Measurements from ENCODE around the gene NFKBIE. TPM values are rescaled to one million over a fixed set of nuclear protein-coding genes. Genes with fewer than 3 reads are reported as not detected.

NFKBIE gene
- total and polyA plus RNA-seq, 2 of the 13 experiments (the other 11 are each of a cell fraction or from before 2014, with no cell fraction given) = 6.7 to 14.5 TPM

DNA sequence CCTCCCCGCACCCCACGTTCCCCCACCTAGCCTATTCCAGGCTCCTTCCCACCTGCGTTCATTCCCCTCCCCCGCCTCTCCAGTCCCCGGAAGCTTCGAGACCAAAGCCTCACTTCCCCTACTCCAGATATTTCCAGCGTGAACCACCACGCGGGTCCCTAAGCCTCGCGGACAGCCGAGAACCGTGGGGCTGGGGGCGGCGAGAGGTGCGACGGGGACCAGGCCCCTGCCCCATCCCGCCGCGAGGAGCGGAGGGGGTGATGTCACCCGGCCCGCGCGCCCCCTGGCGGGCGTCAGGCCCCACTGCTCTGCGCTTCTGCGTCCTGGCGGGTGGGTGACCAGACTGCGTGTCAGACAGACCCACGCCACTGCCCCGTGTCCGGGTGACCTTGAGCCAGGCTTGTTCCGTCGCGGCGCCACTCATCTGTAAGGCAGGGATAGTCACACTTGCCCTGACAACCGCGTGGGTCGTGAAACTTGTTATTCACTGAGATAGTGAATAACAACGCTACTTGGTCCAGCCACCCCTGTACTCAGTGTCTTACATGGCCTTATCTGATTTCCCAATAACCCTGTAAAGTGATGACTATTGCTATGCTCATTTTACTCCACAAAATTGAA is 27.4 kb downstream of the NFKBIE start (continued):
- no peak for TF ChIP-seq PRDM15 (CRISPR knock-in tag; IDR thresholded peaks at IDR 0.05)
- TF ChIP-seq, protein P1, sequence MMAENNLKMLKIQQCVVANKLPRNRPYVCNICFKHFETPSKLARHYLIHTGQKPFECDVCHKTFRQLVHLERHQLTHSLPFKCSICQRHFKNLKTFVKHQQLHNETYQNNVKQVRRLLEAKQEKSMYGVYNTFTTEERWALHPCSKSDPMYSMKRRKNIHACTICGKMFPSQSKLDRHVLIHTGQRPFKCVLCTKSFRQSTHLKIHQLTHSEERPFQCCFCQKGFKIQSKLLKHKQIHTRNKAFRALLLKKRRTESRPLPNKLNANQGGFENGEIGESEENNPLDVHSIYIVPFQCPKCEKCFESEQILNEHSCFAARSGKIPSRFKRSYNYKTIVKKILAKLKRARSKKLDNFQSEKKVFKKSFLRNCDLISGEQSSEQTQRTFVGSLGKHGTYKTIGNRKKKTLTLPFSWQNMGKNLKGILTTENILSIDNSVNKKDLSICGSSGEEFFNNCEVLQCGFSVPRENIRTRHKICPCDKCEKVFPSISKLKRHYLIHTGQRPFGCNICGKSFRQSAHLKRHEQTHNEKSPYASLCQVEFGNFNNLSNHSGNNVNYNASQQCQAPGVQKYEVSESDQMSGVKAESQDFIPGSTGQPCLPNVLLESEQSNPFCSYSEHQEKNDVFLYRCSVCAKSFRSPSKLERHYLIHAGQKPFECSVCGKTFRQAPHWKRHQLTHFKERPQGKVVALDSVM (CRISPR knock-in tag; IDR thresholded peaks at IDR 0.05) = no peak
- TF ChIP-seq, protein P2, sequence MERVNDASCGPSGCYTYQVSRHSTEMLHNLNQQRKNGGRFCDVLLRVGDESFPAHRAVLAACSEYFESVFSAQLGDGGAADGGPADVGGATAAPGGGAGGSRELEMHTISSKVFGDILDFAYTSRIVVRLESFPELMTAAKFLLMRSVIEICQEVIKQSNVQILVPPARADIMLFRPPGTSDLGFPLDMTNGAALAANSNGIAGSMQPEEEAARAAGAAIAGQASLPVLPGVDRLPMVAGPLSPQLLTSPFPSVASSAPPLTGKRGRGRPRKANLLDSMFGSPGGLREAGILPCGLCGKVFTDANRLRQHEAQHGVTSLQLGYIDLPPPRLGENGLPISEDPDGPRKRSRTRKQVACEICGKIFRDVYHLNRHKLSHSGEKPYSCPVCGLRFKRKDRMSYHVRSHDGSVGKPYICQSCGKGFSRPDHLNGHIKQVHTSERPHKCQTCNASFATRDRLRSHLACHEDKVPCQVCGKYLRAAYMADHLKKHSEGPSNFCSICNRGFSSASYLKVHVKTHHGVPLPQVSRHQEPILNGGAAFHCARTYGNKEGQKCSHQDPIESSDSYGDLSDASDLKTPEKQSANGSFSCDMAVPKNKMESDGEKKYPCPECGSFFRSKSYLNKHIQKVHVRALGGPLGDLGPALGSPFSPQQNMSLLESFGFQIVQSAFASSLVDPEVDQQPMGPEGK (CRISPR knock-in tag; IDR thresholded peaks at IDR 0.05) = peak; percentile 87
- TF ChIP-seq ZNF678 (CRISPR knock-in tag; IDR thresholded peaks at IDR 0.05) = 0 out of 2 replicates have a peak, but pooled peaks have one; percentile 62
- TF ChIP-seq, protein P3, sequence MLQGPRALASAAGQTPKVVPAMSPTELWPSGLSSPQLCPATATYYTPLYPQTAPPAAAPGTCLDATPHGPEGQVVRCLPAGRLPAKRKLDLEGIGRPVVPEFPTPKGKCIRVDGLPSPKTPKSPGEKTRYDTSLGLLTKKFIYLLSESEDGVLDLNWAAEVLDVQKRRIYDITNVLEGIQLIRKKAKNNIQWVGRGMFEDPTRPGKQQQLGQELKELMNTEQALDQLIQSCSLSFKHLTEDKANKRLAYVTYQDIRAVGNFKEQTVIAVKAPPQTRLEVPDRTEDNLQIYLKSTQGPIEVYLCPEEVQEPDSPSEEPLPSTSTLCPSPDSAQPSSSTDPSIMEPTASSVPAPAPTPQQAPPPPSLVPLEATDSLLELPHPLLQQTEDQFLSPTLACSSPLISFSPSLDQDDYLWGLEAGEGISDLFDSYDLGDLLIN (CRISPR knock-in tag; IDR thresholded peaks at IDR 0.05; ENCODE audit: borderline replicate concordance) = 0 out of 2 replicates have a peak, but pooled peaks have one; percentile 53
- TF ChIP-seq, protein P4, sequence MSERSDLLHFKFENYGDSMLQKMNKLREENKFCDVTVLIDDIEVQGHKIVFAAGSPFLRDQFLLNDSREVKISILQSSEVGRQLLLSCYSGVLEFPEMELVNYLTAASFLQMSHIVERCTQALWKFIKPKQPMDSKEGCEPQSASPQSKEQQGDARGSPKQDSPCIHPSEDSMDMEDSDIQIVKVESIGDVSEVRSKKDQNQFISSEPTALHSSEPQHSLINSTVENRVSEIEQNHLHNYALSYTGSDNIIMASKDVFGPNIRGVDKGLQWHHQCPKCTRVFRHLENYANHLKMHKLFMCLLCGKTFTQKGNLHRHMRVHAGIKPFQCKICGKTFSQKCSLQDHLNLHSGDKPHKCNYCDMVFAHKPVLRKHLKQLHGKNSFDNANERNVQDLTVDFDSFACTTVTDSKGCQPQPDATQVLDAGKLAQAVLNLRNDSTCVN (CRISPR knock-in tag; IDR thresholded peaks at IDR 0.05; ENCODE audit: borderline replicate concordance) = no peak
- TF ChIP-seq ZMYM2 (CRISPR knock-in tag; IDR thresholded peaks at IDR 0.05) = no peak
- TF ChIP-seq PAF1 (CRISPR knock-in tag; IDR thresholded peaks at IDR 0.05) = peak; percentile 64; the same call in 1 of the 2 replicates
- TF ChIP-seq ZNF260 (CRISPR knock-in tag; IDR thresholded peaks at IDR 0.05; ENCODE audit: borderline replicate concordance, low read depth) = 0 out of 2 replicates have a peak, but pooled peaks have one; percentile 21
- no peak for TF ChIP-seq ZNF24 (IDR thresholded peaks at IDR 0.05)
- 0 out of 2 replicates have a peak, but pooled peaks have one; percentile 37 for TF ChIP-seq ZNF253 (CRISPR knock-in tag; IDR thresholded peaks at IDR 0.05; ENCODE audit: borderline replicate concordance)
- TF ChIP-seq CBFB (CRISPR knock-in tag; IDR thresholded peaks at IDR 0.05) = peak; percentile 67; the same call in 1 of the 2 replicates
- TF ChIP-seq ZNF749 (CRISPR knock-in tag; IDR thresholded peaks at IDR 0.05; ENCODE audit: borderline replicate concordance) = 0 out of 2 replicates have a peak, but pooled peaks have one; percentile 53
- TF ChIP-seq ZBTB44 (CRISPR knock-in tag; IDR thresholded peaks at IDR 0.05) = no peak
- TF ChIP-seq NFIC (IDR thresholded peaks at IDR 0.05; ENCODE audit: low read length) = no peak
- peak; percentile 86; the same call in 1 of the 2 replicates for TF ChIP-seq ZFP90 (CRISPR knock-in tag; IDR thresholded peaks at IDR 0.05; ENCODE audit: borderline replicate concordance)

Data from HepG2 (cell line).